Articular chondrocyte of knee joint (primary cell): ENCODE results near the gene FCER2. TPM values are rescaled to one million over a fixed set of nuclear protein-coding genes. Genes with fewer than 3 reads are reported as not detected.

Source experiments
- total RNA-seq: library from RNA; depleted of rRNA; stranded (reverse); fragments of >200 nt; gene quantifications from 2 replicates; pipeline ENCODE4 v1.2.3, GENCODE V29; 2012

Gene FCER2
- not detected in 2 replicates for total RNA-seq

GRCh38 chr19:7701654-7702457 is at the start of gene FCER2:
Gene FCER2, minus strand, starts transcription at chr19:7702131. Its CDS starts 2,371 bp downstream, at chr19:7699760.

DNA sequence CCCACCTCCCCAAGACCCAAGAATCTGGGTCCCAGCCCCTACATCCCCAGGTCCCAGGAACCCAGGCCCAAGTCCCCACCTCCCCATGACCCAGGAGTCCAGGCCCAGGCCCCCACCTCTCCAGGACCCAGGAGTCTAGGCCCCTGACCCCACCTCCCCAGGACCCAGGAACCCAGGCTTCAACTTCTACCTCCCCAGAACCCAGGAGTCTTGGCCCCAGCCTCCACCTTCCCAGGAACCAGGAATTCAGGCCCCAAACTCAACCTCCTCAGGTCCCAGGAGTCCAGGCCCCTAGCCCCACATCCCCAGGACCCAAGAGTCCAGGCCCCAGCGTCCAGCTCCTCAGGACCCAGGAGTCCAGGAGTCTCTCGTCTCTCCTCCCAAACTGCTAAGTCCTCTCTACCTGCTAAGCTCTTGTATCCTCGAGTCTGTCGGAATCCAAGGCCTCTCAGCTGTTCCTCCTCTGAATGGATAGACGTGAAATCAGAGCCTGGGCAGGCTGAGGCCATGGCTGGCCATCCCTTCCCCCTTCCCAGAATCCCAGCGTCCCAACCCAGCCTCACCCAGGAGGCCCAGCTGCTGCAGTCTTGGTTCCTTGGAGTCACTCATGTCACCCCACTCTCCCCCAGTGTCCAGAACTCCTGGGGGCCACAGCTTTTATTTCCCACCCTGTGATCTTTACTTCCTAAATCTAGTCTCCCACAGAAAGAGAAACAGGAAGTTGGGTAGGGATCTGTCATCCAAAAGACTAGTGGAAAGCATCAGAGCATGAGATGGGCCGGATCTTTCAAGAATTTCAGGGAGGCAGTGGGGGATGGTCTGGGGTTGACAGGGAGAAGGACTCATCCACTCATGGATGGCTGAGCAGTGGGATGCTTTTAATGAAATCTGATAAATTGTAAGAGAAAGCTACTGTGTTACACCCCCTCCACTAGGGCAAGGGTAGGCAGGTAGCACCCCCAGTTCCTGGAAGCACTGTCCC is 45.3 kb upstream of the FCER2 start, which contains the start of gene CD209:
CD209 (minus strand) TSS at position 632 of the 982 bp plus-strand sequence; CDS start at position 609, 23 bp downstream.

DNA sequence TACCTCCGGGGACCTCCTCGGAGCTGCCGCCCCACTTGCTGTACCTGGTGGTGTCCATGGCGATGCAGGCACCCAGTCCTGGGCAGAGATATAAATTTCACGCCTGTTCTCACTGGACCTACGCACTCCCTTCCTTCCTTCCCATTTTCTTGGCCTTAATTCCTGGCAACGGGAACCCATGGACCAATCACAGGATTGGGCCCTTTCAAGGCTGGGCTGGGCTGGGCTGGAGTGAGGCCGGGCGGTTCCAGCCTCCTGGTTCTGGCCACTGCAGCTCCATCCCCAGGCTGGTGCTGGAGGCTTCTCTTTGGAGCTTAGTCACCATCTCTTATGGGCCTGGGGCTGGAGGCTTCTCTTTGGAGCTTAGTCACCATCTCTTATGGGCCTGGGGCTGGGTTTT is 30.1 kb upstream of the FCER2 start, which contains the start of gene CLEC4G:
CLEC4G (minus strand) TSS at position 66 of the 400 bp plus-strand sequence; CDS start at position 58, 8 bp downstream.

DNA sequence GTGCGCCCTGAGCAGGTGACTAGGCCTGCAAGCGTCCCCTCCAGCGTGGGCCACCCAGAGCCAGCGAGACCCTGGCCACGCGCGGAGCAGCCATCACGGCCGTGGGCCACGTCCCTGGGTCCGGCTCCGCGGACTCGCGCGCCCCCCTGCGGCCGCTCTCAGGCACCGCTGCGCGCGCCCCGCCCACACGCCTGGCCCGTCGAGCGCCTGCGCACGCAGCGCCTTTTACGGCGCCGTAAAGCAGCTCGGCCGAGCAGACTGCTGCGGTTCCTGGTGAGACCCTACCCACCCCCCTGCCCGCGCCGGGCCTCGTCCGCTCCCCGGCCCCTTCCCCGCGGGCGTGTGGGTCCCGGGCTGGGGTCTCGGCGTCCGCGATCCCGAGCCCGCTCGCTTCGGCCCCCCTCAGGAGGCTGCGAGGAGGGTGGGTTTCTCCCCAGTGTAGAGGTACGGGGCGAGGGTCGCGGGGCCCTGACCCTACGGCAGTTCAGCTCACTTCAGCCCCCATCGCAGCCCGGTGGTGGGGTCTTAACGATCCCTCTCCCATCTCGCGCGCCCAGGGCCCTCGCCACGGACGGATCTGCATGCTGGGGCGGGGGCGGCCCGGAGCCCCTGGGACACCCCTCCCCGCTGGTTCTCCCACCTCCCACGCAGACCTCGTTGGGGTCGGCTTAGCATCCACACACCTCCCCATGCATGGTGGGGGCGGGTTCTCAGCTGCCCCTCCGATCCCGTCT is 21.2 kb downstream of the FCER2 start, which contains the start of gene TRAPPC5:
TRAPPC5 (plus strand) TSS at position 228 of the 734 bp plus-strand sequence. CDS start 1,421 bp downstream, outside the sequence.

DNA sequence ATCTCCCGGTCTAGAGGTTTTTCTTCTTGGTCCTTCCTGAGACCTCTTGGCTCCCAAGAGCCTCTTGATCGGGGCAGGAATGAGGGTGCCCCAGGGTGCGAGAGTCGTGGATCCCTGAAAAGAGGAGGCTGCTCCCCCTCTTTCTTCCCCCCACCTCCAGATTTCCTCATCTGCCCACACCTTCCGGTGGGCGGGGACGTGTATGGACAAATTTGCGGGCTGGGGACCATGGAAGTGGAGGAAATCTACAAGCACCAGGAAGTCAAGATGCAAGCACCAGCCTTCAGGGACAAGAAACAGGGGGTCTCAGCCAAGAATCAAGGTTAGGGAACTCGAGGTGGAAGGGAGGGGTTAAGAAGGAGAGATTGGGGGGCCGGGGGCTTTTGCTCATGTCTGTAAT is 25.1 kb downstream of the FCER2 start, which contains the start of gene MCEMP1:
MCEMP1 (plus strand) TSS at position 237 of the 400 bp plus-strand sequence; CDS start at position 268, 31 bp downstream.

GRCh38 chr19:7668842-7669241 is 33.1 kb downstream of the FCER2 start, which contains the start of gene RETN:
Gene RETN, plus strand, starts transcription at chr19:7669049. Its CDS starts 278 bp downstream, at chr19:7669327.

Other genes starting within 250 kb of the FCER2 start
- 1.7 and 2.9 TPM in 2 replicates for gene PEX11G, start 213.1 kb downstream of the FCER2 start, total RNA-seq
- 18.5 and 22.7 TPM in 2 replicates for gene ZNF358, start 186.0 kb downstream of the FCER2 start, total RNA-seq
- gene MCOLN1, start 179.5 kb downstream of the FCER2 start, total RNA-seq = 5.7 and 8.4 TPM in 2 replicates
- gene PNPLA6, start 166.4 kb downstream of the FCER2 start, total RNA-seq = 57.8 and 64.2 TPM in 2 replicates
- not detected in 2 replicates for gene CAMSAP3, start 106.3 kb downstream of the FCER2 start, total RNA-seq
- gene XAB2, start 72.6 kb downstream of the FCER2 start, total RNA-seq = 26.4 and 28.4 TPM in 2 replicates
- 6.4 and 11.1 TPM in 2 replicates for gene PET100, start 72.3 kb downstream of the FCER2 start, total RNA-seq
- gene PCP2, start 68.4 kb downstream of the FCER2 start, total RNA-seq = not detected in 2 replicates
- gene STXBP2, start 65.0 kb downstream of the FCER2 start, total RNA-seq = 0.76 and 1.7 TPM in 2 replicates
- gene RETN, start 33.1 kb downstream of the FCER2 start, total RNA-seq = not detected in 2 replicates
- gene MCEMP1, start 25.0 kb downstream of the FCER2 start, total RNA-seq = not detected in 2 replicates
- 40.4 and 41.4 TPM in 2 replicates for gene TRAPPC5, start 21.3 kb downstream of the FCER2 start, total RNA-seq
- not detected in 2 replicates for gene CLEC4G, start 30.0 kb upstream of the FCER2 start, total RNA-seq
- gene CD209, start 45.4 kb upstream of the FCER2 start, total RNA-seq = not detected in 2 replicates
- not detected in 2 replicates for gene CLEC4M, start 61.1 kb upstream of the FCER2 start, total RNA-seq
- gene EVI5L, start 128.1 kb upstream of the FCER2 start, total RNA-seq = 14.4 and 14.5 TPM in 2 replicates
- not detected in 2 replicates for gene PRR36, start 172.3 kb upstream of the FCER2 start, total RNA-seq
- gene LRRC8E, start 186.4 kb upstream of the FCER2 start, total RNA-seq = 6.1 and 7.8 TPM in 2 replicates
- gene MAP2K7, start 201.7 kb upstream of the FCER2 start, total RNA-seq = 9.5 and 9.7 TPM in 2 replicates
- 0.26 and 0.76 TPM in 2 replicates for gene TGFBR3L, start 212.7 kb upstream of the FCER2 start, total RNA-seq
- gene SNAPC2, start 218.2 kb upstream of the FCER2 start, total RNA-seq = 23.7 and 25.9 TPM in 2 replicates
- 1.1 and 1.3 TPM in 2 replicates for gene CTXN1, start 224.0 kb upstream of the FCER2 start, total RNA-seq
- 39.9 and 48.3 TPM in 2 replicates for gene TIMM44, start 241.5 kb upstream of the FCER2 start, total RNA-seq